ENCODE results near the gene HOXA7. TPM values are rescaled to one million over a fixed set of nuclear protein-coding genes. Genes with fewer than 3 reads are reported as not detected.

Gene HOXA7
- total RNA-seq, 1 donor from 2014 or later = not detected

DNA sequence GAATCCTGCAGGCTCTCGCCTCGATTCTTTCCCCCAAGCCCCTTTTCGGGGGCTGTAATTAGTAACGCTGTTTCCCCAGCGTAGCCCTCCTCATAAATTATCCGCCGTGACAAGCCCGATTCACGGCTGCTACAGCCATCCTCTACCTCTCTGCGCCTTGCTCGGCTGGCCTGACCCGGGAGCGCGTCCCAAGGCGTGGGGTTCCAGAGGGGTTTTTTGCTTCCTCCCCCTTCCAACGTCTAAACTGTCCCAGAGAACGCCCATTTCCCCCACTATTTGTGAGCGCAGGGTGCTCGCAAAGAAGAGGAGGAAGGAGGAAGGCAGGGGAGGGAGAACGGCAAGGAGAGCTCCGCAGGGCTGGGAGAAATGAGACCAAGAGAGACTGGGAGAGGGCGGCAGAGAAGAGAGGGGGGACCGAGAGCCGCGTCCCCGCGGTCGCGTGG is 13.9 kb downstream of the HOXA7 start:
- peaks cover 25% of the 10 kb centered on the region for H3K9me3 Mint-ChIP-seq
- H3K4me3 Mint-ChIP-seq = peak overlapping the region; percentile 72
- H2AFZ ChIP-seq (replicated peaks) = peak overlapping the region; percentile 9
- H3K36me3 ChIP-seq = no peaks in the 10 kb centered on the region
- DNase-seq (ENCODE audit: low spot score) = no peak
- no peaks in the 10 kb centered on the region for H3K79me2 ChIP-seq (ENCODE audit: low read depth)
- TF ChIP-seq CTCF (IDR thresholded peaks at IDR 0.05) = no peak
- peak; percentile 99 for TF ChIP-seq EZH2phosphoT487 (IDR thresholded peaks at IDR 0.05)
- peak; percentile 98 for TF ChIP-seq EZH2 (IDR thresholded peaks at IDR 0.05)
- H3K4me1 ChIP-seq = peaks cover 10% of the 10 kb centered on the region
- H4K20me1 ChIP-seq (ENCODE audit: low read depth) = peaks cover 95% of the 10 kb centered on the region
- H3K27me3 Mint-ChIP-seq (ENCODE audit: insufficient read depth, low read depth) = peaks cover 90% of the 10 kb centered on the region
- H3K4me3 ChIP-seq = peak overlapping the region; percentile 41
- H3K27me3 ChIP-seq = peaks cover 100% of the 10 kb centered on the region
- H3K27ac Mint-ChIP-seq = no peak overlapping the region
- no peaks in the 10 kb centered on the region for H3K9me3 ChIP-seq (ENCODE audit: low read depth)
- no peak overlapping the region for H3K9ac ChIP-seq
- H3K4me1 Mint-ChIP-seq = peaks cover 8% of the 10 kb centered on the region
- no peak overlapping the region for H3K27ac ChIP-seq
- peak overlapping the region; percentile 81 for H3K4me2 ChIP-seq
- H3F3A ChIP-seq (ENCODE audit: low read depth) = no peaks in the 10 kb centered on the region
- no peaks in the 10 kb centered on the region for H3K36me3 Mint-ChIP-seq

DNA sequence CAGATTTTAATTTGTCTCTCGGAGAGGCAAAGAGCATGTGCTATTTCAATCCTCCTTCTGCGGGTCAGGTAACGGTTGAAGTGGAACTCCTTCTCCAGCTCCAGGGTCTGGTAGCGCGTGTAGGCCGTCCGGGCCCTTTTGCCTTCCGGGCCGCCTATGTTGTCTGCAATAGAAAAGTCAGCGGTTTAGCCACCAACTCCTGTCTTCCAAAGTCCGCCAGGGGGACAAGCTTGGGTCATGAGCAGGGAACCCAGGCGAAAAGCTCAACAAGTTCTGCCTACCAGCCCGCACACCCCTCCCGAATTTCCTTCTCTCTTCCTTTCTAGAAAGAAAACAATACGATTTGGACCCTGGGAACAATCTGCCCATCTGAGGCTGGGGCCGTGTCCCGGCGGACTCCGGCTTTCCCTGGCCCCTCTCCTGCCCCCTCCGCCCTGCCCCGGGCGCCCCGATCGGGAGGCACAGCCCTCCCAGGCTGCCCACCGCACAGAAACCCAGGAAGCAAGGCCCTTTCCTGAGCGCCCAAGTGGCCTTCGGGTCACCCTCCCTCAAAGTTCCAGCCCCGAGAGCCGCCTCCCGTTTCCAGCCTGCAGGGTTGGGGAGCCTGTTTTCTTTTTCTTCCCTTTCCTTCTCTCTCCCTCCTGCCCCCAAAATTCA is 14.4 kb downstream of the HOXA7 start:
- Histone ChIP-seq H4K20me1 (ENCODE audit: low read depth) (peaks cover 95% of the 10 kb centered on the region), H3K4me3 (no peak overlapping the region), H3K4me2 (no peak overlapping the region), H3K9ac (no peak overlapping the region), H3K27me3 (peaks cover 100% of the 10 kb centered on the region), H2AFZ (replicated peaks) (no peak overlapping the region), H3K9me3 (ENCODE audit: low read depth) (no peaks in the 10 kb centered on the region), H3F3A (ENCODE audit: low read depth) (no peaks in the 10 kb centered on the region), H3K4me1 (peaks cover 10% of the 10 kb centered on the region), H3K27ac (no peak overlapping the region), H3K36me3 (no peaks in the 10 kb centered on the region), H3K79me2 (ENCODE audit: low read depth) (no peaks in the 10 kb centered on the region)
- peak; percentile 73 for DNase-seq (ENCODE audit: low spot score)
- H3K27ac Mint-ChIP-seq = no peak overlapping the region
- no peaks in the 10 kb centered on the region for H3K36me3 Mint-ChIP-seq
- H3K4me1 Mint-ChIP-seq = peaks cover 8% of the 10 kb centered on the region
- H3K27me3 Mint-ChIP-seq (ENCODE audit: insufficient read depth, low read depth) = peaks cover 90% of the 10 kb centered on the region
- peaks cover 23% of the 10 kb centered on the region for H3K9me3 Mint-ChIP-seq
- H3K4me3 Mint-ChIP-seq = peak overlapping the region; percentile 72
- TF ChIP-seq EZH2 (IDR thresholded peaks at IDR 0.05) (no peak), CTCF (IDR thresholded peaks at IDR 0.05) (peak; percentile 33)

DNA sequence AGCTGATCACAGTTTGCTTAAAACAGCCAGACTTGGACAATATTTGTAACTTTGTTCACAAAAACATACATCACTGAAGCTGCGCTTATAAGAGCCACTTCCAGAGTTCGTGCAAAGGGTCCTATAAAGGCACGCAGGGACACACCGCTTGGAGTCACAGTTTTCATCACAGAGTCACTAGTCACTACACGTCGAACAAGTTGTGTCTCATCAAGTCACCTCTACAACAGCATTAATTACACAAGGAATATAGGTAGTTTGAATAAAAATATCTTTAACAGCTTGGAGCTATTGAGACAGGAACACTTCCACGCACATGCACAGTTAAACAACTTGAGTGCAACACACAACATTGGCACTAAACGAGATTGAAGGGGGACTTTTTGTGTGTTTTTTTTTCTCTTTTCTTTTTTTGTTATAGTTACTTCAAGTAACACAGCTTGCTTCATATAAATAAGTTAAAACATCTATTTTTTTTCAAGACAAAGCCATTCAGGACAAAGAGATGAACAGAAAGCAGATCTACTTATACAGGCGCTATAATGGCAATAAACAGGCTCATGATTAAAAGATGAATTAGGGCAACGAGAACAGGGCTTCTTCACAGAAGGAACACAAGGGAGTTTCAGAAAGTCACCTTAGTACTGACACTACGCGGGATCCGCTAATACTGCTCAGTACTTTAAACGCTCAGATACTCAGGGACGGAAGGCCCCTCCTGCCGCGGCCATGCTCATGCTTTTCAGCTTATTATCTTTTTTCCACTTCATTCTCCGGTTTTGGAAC is 15.1 kb downstream of the HOXA7 start:
- TF ChIP-seq EZH2phosphoT487 (IDR thresholded peaks at IDR 0.05) (no peak), EZH2 (IDR thresholded peaks at IDR 0.05) (no peak), CTCF (IDR thresholded peaks at IDR 0.05) (no peak)
- DNase-seq (ENCODE audit: low spot score) = no peak
- Mint-ChIP-seq H3K27me3 (ENCODE audit: insufficient read depth, low read depth) (peaks cover 90% of the 10 kb centered on the region), H3K9me3 (peaks cover 16% of the 10 kb centered on the region), H3K27ac (no peak overlapping the region), H3K4me1 (peaks cover 8% of the 10 kb centered on the region), H3K4me3 (no peak overlapping the region), H3K36me3 (no peaks in the 10 kb centered on the region)
- Histone ChIP-seq H3K36me3 (no peaks in the 10 kb centered on the region), H3F3A (ENCODE audit: low read depth) (no peaks in the 10 kb centered on the region), H3K27me3 (peaks cover 100% of the 10 kb centered on the region), H3K4me3 (no peak overlapping the region), H3K4me1 (peaks cover 10% of the 10 kb centered on the region), H3K4me2 (no peak overlapping the region), H3K9me3 (ENCODE audit: low read depth) (no peaks in the 10 kb centered on the region), H3K79me2 (ENCODE audit: low read depth) (no peaks in the 10 kb centered on the region), H4K20me1 (ENCODE audit: low read depth) (peaks cover 95% of the 10 kb centered on the region), H3K27ac (no peak overlapping the region), H2AFZ (replicated peaks) (no peak overlapping the region), H3K9ac (no peak overlapping the region)

Measured in neural progenitor cell (in vitro differentiated cells).